GM18502 (cell line): ENCODE measurements around the gene TRERF1.

Source experiments
- ATAC-seq: cut with Tn5 transposase; IDR thresholded peaks from one replicate; pipeline ENCODE4 v1.9.1; 2021; ENCODE audit warnings: mild to moderate bottlenecking; ENCODE audit not compliant: unreplicated experiment, poor library complexity

TRERF1 gene

GRCh38 chr6:42400061-42400760, 51.5 kb downstream of the TRERF1 start:
- no peak for ATAC-seq

- no peak for ATAC-seq
These were observed 55.0 kb downstream of the TRERF1 start for GRCh38 chr6:42396720-42397119.

- no peak for ATAC-seq
These were observed 56.7 kb downstream of the TRERF1 start for GRCh38 chr6:42394881-42395620.

- ATAC-seq: no peak
These were observed 57.6 kb downstream of the TRERF1 start for GRCh38 chr6:42394151-42394550.

GRCh38 chr6:42393339-42393738, 58.4 kb downstream of the TRERF1 start:
- ATAC-seq: no peak

GRCh38 chr6:42392833-42393232, 58.9 kb downstream of the TRERF1 start:
- no peak for ATAC-seq

GRCh38 chr6:42391441-42391840, 60.3 kb downstream of the TRERF1 start:
- ATAC-seq: no peak

- peak; percentile 75 for ATAC-seq
These were observed 61.3 kb downstream of the TRERF1 start for GRCh38 chr6:42390228-42390934.

- peak; percentile 12 for ATAC-seq
These were observed 62.0 kb downstream of the TRERF1 start for GRCh38 chr6:42389736-42390135.

GRCh38 chr6:42388046-42388445, 63.7 kb downstream of the TRERF1 start:
- no peak for ATAC-seq

- no peak for ATAC-seq
These were observed 64.4 kb downstream of the TRERF1 start for GRCh38 chr6:42387336-42387735.

GRCh38 chr6:42385339-42385738, 66.4 kb downstream of the TRERF1 start:
- no peak for ATAC-seq

GRCh38 chr6:42383421-42384205, 68.1 kb downstream of the TRERF1 start:
- peak; percentile 49 for ATAC-seq

- no peak for ATAC-seq
These were observed 69.9 kb downstream of the TRERF1 start for GRCh38 chr6:42381850-42382249.

GRCh38 chr6:42380228-42380979, 71.3 kb downstream of the TRERF1 start:
- ATAC-seq: no peak

- no peak for ATAC-seq
These were observed 73.2 kb downstream of the TRERF1 start for GRCh38 chr6:42378536-42378935.

GRCh38 chr6:42378125-42378524, 73.6 kb downstream of the TRERF1 start:
- no peak for ATAC-seq

- no peak for ATAC-seq
These were observed 76.6 kb downstream of the TRERF1 start for GRCh38 chr6:42375007-42375635.

- no peak for ATAC-seq
These were observed 77.6 kb downstream of the TRERF1 start for GRCh38 chr6:42374018-42374669.
